ENCODE results near the gene CCDC174. TPM values are rescaled to one million over a fixed set of nuclear protein-coding genes. Genes with fewer than 3 reads are reported as not detected.
A peak's percentile ranks its signal among the peaks of the same experiment; 100 is the strongest.

The CCDC174 gene
- total RNA-seq, 4 donors from 2014 or later: 16.1 to 27.7 (median 20.0) TPM

DNA sequence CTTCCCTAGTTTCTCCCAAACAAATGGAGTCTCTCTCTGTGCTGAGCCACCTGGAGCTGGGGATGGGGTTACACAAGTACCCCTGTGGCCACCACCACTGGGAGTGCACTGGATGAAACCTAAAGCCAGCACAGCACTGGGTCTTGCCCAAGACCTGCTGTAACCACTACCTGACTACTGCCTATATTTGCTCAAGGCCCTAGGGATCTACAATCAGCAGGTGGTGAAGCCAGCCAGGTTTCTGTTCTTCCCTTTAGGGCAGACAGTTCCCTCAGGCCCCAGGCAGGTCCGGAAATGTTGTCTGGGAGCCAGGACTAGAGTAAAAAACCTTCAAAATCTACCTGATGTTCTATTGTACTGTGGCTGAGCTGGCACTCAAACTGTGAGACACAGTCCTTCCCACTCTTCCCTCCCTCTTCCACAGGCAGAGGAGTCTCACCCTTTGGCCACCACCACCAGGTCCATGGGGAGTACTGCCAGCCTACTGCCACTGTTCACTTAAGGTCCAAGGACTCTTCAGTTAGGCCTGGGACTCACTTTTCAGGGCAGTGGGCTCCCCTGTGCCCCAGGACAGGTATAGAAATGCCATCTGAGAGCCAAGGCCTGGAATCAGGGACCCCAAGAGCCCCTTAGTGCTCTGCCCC, 47.2 kb downstream of the CCDC174 start:
- intact Hi-C loops (cut with DNase I; ENCODE audit: low total_unique reads): no loop called here
- TF ChIP-seq, protein P1, sequence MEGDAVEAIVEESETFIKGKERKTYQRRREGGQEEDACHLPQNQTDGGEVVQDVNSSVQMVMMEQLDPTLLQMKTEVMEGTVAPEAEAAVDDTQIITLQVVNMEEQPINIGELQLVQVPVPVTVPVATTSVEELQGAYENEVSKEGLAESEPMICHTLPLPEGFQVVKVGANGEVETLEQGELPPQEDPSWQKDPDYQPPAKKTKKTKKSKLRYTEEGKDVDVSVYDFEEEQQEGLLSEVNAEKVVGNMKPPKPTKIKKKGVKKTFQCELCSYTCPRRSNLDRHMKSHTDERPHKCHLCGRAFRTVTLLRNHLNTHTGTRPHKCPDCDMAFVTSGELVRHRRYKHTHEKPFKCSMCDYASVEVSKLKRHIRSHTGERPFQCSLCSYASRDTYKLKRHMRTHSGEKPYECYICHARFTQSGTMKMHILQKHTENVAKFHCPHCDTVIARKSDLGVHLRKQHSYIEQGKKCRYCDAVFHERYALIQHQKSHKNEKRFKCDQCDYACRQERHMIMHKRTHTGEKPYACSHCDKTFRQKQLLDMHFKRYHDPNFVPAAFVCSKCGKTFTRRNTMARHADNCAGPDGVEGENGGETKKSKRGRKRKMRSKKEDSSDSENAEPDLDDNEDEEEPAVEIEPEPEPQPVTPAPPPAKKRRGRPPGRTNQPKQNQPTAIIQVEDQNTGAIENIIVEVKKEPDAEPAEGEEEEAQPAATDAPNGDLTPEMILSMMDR (IDR thresholded peaks at IDR 0.05): no peak
- WGBS, 2 donors: 73 to 82% methylated on average over 1 of the region's 1 CpG
- peak in 1 of 2 donors; percentile 34 for DNase-seq (ENCODE audit: low spot score in 2 of 2)
- H3K4me3 ChIP-seq (ENCODE audit: low read depth, poor library complexity, severe bottlenecking): no peak overlapping the region

DNA sequence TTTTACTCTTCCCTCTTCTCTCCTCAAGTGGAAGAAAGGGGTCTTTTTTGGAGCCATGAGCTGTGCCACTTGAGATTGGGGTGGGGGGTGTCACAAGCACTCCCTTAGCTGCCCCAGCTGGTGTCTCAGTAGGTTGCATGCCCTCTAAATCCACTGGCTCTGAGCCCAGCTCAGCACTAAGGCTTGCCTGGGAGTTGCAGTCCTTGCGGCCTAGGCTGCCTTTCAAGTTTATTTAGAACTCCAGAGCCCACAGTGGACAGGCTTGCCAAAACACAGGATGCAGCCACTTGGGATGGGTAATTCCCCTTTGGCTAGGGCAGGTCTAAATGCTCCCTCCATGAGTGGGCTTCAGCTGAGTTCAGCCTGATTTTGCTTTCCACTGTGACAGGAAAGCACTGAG, 48.1 kb downstream of the CCDC174 start:
- 53 to 83% methylated on average over 1 of the region's 1 CpG for WGBS, 2 donors
- H3K4me3 ChIP-seq (ENCODE audit: low read depth, poor library complexity, severe bottlenecking): no peak overlapping the region
- DNase-seq (ENCODE audit: low spot score in 2 of 2): peak in 1 of 2 donors; percentile 46
- intact Hi-C loops (cut with DNase I; ENCODE audit: low total_unique reads): no loop called here
- no peak for TF ChIP-seq POLR2A (IDR thresholded peaks at IDR 0.05)
- TF ChIP-seq, protein P1 (IDR thresholded peaks at IDR 0.05): no peak

DNA sequence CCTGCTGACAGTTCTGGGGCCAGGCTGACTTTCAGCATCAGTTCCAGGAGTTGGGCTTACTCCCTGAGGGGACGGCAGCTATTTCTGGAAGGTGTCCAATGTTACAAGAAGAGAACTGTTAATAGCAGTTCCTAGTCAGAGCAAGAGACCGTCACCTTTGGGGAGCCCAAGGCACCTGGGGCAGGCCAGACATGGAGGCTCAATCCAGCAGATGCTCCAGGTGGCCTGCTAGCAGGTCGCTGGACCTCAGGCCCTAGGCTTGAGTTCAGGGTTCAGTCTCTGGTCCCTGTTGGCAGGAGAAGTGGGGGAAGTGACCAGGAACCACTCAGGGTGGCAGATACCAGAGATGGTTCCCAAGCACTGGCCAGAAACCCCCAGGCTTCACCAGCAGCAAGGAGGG, 49.3 kb downstream of the CCDC174 start:
- DNase-seq (ENCODE audit: low spot score in 2 of 2): no peak
- WGBS, 2 donors: 70 to 73% methylated on average over 3 of the region's 3 CpGs
- intact Hi-C loops (cut with DNase I; ENCODE audit: low total_unique reads): no loop called here
- no peak overlapping the region for H3K4me3 ChIP-seq (ENCODE audit: low read depth, poor library complexity, severe bottlenecking)
- no peak for TF ChIP-seq POLR2A (IDR thresholded peaks at IDR 0.05)
- TF ChIP-seq, protein P1 (IDR thresholded peaks at IDR 0.05): no peak

DNA sequence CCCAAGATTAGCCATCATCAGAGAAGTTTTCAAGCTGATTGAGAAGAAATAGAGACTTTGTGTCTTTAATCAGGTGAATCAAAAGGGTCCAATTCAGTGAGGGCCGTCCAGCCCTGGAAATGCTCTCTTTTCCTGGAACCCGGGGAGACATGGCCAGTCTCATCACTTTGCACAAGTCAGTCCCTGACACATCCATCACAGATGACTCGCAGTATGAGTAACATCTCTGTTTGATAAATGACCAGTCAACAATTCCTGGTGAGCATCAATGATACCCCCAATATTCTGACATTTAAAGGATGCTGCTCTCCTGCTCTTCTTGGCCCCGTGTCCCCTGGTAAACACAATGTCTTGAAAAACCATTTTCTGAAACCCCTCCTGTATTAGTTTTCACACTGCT, 50.1 kb downstream of the CCDC174 start:
- intact Hi-C loops (cut with DNase I; ENCODE audit: low total_unique reads): no loop called here
- H3K4me3 ChIP-seq (ENCODE audit: low read depth, poor library complexity, severe bottlenecking): no peak overlapping the region
- WGBS, 2 donors: 88 to 95% methylated on average over 4 of the region's 4 CpGs
- TF ChIP-seq, protein P1 (IDR thresholded peaks at IDR 0.05): no peak
- no peak for TF ChIP-seq POLR2A (IDR thresholded peaks at IDR 0.05)
- no peak for DNase-seq (ENCODE audit: low spot score in 2 of 2)

DNA sequence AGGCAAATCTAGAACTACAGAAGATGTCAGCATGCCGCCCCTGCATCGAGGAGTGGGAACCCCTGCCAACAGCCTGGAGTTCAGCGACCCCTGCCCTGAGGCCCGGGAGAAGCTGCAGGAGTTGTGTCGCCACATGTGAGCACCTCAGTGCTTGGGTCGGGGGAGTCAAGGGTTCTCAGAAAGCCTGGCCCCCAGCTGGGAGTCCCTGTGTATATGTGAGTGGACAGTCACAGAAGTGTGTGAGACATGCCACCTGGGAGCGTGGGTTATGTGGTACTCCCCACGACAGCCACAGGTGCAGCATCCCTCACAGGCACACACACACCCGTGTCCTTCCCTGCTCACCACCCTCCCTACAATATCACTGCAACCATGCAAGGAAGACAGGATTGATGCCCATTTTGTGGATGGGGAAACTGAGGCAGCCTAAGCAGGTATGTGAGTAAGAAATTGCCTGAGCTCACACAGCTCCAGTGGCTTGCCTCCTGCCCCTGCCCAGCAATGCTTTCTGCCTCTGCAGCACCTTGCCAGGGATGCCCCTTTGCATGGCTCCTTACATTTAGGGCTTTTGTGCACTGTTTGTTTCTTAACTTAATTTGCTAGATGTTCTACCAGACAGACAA, 51.7 kb downstream of the CCDC174 start:
- WGBS, 2 donors: 93 to 94% methylated on average over 5 to 9 of the region's 9 CpGs

More for the DNA sequence above, 51.7 kb downstream of the CCDC174 start:
- no peak overlapping the region for H3K4me3 ChIP-seq (ENCODE audit: low read depth, poor library complexity, severe bottlenecking)
- intact Hi-C loops (cut with DNase I; ENCODE audit: low total_unique reads): no loop called here
- no peak for DNase-seq (ENCODE audit: low spot score in 2 of 2)
- TF ChIP-seq, protein P1 (IDR thresholded peaks at IDR 0.05): no peak
- TF ChIP-seq POLR2A (IDR thresholded peaks at IDR 0.05): no peak
